SIG-M5 treated with dmso at 0.1 percent for 504 hours (cell line): ENCODE results near the gene ARID4B.

Source experiments
- DNase-seq: peaks from one replicate; lab custom pipeline; 2025; ENCODE audit not compliant: unreplicated experiment; lab: John Stamatoyannopoulos, UW

ARID4B gene

DNA sequence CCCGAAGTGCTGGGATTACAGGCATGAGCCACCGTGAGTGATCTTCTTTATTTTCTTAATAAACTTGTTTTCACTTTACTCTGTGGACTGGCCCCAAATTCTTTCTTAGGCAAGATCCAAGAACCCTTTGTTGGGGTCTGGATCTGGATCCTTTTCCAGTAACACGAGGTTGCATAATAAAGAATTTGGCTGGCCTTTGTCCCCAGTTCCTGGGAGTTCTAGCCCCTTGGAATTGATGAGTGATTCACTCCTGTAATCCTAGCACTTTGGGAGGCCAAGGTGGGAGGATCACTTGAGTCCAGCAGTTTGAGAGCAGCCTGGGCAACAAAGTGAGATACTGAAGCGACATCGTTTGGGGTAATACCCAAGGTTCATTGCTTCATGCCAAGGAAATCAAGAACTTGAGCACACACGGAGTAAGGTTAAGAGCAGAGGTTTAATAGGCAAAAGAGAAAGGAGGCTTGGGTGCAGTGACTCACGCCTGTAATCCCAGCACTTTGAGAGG is 197.2 kb downstream of the ARID4B start:
- DNase-seq: no peak

DNA sequence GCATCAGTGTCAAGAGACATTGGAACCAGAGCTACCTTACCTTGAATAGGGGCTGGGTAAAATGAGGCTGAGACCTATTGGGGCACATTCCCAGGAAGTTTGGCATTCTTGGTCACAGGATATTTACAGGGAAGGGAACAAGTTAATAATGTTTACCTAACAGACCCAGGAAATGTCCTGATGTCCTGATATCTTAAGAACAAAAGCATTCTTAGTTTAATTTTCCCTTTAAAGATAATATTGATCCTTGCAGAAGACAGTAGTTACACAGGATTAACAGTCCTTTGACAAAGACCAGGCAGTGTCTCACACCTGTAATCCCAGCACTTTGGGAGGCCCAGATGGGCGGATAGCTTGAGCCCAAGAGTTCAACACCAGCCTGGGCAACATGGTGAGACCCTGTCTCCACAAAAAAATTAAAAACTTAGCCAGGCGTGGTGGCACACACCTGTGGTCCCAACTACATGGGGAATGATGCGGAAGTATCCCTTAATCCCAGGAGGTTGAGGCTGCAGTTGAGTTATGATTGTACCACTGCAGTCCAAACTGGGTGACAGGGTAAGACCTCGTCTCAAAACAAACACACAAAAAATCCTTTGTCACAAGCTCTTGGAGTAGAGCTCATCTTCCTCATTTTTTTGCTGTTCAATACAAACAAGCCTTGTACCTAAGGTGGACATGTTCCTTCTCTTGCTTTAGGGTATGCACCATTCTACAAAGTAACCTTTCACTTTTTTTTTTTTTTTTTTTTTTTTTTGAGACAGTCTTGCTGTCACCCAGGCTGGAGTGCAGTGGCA is 198.0 kb downstream of the ARID4B start:
- DNase-seq: no peak

DNA sequence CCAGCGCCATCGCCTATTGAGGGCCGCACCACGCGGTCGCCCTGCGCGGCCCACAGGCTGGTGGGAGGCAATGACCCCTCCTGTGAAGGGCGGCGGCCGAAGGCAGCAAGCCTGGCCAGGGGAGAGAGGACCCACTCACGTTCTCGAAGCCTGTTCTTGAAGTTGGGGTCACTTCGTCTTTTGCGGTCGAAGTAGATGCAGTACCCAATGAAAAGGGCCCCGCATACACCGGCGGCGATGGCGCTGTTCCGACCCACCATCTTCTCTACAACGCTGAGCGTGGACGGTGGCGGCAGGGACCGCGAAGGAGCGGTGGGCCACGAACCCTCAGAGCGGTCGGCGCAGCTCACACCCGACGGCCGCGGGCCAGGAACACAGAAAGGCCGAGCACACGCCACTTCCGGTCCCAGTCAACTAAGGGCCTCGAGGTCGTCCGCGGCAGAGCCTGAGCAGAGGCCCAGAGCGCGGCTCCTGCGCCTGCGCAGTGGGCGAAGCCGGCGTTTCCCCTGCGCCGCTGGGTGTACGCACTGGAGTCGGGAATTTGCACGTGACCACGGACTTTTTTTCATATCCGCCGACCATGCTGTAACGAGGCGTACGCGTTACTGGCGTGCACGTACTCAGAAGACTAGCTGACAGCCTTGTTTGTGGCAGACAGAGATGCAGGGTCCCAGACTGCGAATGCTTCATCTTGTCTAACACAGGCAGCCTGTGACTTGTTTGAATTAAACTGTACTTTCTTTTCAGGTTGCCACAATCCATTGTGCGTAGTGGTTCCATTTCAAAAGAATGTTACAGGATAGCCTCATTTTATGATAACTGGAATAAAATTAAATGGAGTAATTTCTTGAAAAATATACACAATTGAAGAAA is 199.3 kb downstream of the ARID4B start, which contains the start of gene TOMM20:
Gene TOMM20 (minus strand): TSS at position 382 of the 873 bp plus-strand sequence. CDS start 122 bp downstream, at position 260.
- DNase-seq: peak; percentile 98

- no peak for DNase-seq
Measured at GRCh38 chr1:235127732-235128455, 200.1 kb downstream of the ARID4B start.

DNA sequence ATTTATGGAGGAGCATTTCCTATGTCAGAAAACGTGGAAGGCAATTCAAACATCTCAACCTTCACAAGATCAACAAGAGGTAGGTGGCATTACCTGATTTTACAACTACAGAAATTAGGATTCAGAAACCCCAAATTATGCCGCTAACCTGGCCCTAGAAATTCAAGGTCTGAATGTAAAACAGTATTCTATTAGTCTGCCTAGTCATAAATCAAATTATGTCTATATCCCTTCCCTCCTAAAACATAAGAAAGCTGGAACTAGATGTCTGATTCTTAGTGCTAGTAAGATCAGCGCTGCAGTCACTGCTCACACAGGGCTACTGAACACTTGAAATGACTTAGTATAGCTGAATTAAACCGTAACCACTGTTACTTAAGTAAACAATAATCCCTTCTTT is 200.8 kb downstream of the ARID4B start:
- DNase-seq: no peak

GRCh38 chr1:235124665-235125064 is 203.3 kb downstream of the ARID4B start:
- DNase-seq: no peak

DNA sequence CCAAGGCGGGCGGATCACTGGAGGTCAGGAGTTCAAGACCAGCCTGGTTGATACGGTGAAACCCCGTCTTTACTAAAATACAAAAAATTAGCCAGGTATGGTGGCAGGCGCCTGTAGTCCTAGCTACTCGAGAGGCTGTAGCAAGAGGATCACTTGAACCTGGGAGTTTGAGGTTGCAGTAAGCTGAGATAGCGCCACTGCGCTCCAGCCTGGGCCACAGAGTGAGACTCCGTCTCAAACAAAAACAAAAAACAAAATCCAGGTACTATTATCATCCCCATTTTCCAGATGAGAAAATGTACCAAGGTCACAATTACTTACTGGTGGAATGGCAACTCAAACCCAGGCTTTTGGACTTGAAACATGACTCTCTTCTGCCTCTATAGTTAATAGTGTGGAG is 203.9 kb downstream of the ARID4B start:
- no peak for DNase-seq

DNA sequence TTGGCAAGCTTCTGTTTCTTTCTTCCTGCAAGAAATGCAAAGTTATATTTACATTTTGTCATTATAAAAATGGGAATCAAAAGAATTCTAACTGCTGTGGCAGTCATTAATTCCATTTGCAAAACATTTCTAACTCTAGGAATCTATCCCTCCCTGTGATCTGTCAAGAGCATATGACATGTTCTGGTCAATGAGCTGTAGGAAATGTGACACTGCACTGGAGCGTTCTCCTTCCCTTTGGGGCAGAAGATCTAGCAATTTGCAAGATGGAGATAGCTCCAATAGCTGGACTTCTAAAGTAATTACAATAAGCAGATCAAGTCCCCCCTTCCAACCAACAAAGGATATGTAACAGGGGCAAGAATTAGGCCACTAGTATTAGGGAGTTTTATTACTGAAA is 205.6 kb downstream of the ARID4B start:
- DNase-seq: no peak
